Measurements from ENCODE around the gene HPSE2. TPM values are rescaled to one million over a fixed set of nuclear protein-coding genes. Genes with fewer than 3 reads are reported as not detected.

The HPSE2 gene
- total RNA-seq, 1 experiment from 2014 or later = 0.20 TPM

DNA sequence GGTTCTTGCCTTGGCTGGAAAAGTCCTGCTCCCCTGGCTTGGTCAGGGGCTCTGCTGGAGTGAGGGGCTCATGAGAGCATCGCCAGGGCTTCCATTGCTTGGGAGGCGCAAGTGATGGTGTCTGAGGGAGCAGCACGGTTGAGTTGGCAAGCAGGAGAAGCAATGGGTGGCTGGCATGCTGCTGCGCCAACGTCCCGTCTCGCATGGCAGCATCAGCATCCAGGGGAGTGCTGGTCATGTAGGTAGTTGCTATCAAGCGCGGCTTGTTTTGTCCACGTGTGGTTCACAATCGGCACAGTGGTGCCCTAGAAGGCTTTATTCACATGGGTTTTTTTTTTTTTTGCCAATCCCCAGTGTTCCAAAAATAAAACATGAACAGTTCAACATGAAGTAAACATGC, 824.5 kb downstream of the HPSE2 start:
- H3K9me3 Mint-ChIP-seq = no peaks in the 10 kb centered on the region
- peaks cover 6% of the 10 kb centered on the region; the same call in 1 of the 2 replicates for H3K4me1 ChIP-seq (ENCODE audit: insufficient read depth, low read length)
- no peak overlapping the region; the same call in 1 of the 2 replicates for H3K14ac ChIP-seq (ENCODE audit: insufficient read depth, low read length)
- H3K23ac ChIP-seq (ENCODE audit: insufficient read length, low read depth, low read length) = no peak overlapping the region
- no peaks in the 10 kb centered on the region for H3K79me2 ChIP-seq (ENCODE audit: insufficient read depth, low read length)
- no peak overlapping the region for H2BK15ac ChIP-seq (ENCODE audit: low read depth, low read length)
- no peak overlapping the region for H3K18ac ChIP-seq (ENCODE audit: insufficient read length, low read depth, low read length)
- no peak overlapping the region for H3K9ac ChIP-seq (ENCODE audit: extremely low read depth, insufficient read length, low read length)
- no peak for DNase-seq
- no peak overlapping the region for H2AFZ ChIP-seq (ENCODE audit: low read length)
- no peak overlapping the region for H4K8ac ChIP-seq (replicated peaks; ENCODE audit: insufficient read length, low read depth, low read length)
- H3K4me3 Mint-ChIP-seq = no peak overlapping the region
- H3K27ac Mint-ChIP-seq = peak overlapping the region in 1 of 3 experiments; percentile 87; a peak in 1 of 7 replicates
- no peak overlapping the region for H2BK20ac ChIP-seq (ENCODE audit: low read depth, low read length, poor library complexity, severe bottlenecking)
- H3K27me3 Mint-ChIP-seq (ENCODE audit: low read depth) = no peaks in the 10 kb centered on the region; the same call in 1 of the 2 replicates
- H3K23me2 ChIP-seq (ENCODE audit: insufficient read length, low read depth, low read length, poor library complexity, severe bottlenecking) = peaks cover 7% of the 10 kb centered on the region
- no peaks in the 10 kb centered on the region for H3K36me3 Mint-ChIP-seq (ENCODE audit: insufficient read depth in 1 of 3, low read depth in 3 of 3)
- no peaks in the 10 kb centered on the region for H3K79me1 ChIP-seq (ENCODE audit: insufficient read depth, low read depth, low read length, poor library complexity, severe bottlenecking)
- WGBS (ENCODE audit: extremely low coverage, insufficient read length, low lambda C conversion rate) = no CpG with 5 or more reads among the region's 11 CpGs
- H2AK5ac ChIP-seq (ENCODE audit: insufficient read length, low read length) = no peak overlapping the region
- TF ChIP-seq, protein P1, sequence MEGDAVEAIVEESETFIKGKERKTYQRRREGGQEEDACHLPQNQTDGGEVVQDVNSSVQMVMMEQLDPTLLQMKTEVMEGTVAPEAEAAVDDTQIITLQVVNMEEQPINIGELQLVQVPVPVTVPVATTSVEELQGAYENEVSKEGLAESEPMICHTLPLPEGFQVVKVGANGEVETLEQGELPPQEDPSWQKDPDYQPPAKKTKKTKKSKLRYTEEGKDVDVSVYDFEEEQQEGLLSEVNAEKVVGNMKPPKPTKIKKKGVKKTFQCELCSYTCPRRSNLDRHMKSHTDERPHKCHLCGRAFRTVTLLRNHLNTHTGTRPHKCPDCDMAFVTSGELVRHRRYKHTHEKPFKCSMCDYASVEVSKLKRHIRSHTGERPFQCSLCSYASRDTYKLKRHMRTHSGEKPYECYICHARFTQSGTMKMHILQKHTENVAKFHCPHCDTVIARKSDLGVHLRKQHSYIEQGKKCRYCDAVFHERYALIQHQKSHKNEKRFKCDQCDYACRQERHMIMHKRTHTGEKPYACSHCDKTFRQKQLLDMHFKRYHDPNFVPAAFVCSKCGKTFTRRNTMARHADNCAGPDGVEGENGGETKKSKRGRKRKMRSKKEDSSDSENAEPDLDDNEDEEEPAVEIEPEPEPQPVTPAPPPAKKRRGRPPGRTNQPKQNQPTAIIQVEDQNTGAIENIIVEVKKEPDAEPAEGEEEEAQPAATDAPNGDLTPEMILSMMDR (conservative IDR thresholded peaks at IDR 0.05) = no peak
- H3T11ph ChIP-seq (ENCODE audit: low read length) = no peak overlapping the region
- H3K56ac ChIP-seq (ENCODE audit: insufficient read length, low read depth, low read length) = no peak overlapping the region
- H3K4me2 ChIP-seq (ENCODE audit: insufficient read depth, insufficient read length, low read length) = no peak overlapping the region
- H4K91ac ChIP-seq (ENCODE audit: insufficient read length, low read depth, low read length) = no peak overlapping the region
- H3K4me1 Mint-ChIP-seq = peaks cover 15% of the 10 kb centered on the region in 2 experiments
- no peak overlapping the region for H2BK5ac ChIP-seq (ENCODE audit: insufficient read length, low read length)
- no peaks in the 10 kb centered on the region for H3K27me3 ChIP-seq (ENCODE audit: insufficient read depth, low read length)
- no peak overlapping the region for H3K4ac ChIP-seq (ENCODE audit: low read depth, low read length)
- no peak overlapping the region for H2BK120ac ChIP-seq (ENCODE audit: low read depth, low read length, poor library complexity, severe bottlenecking)
- H4K5ac ChIP-seq (ENCODE audit: insufficient read length, low read depth, low read length) = no peak overlapping the region
- no peaks in the 10 kb centered on the region for H3K9me3 ChIP-seq (ENCODE audit: control insufficient read depth, low read depth, low read length)
- no peak overlapping the region for H2BK12ac ChIP-seq (ENCODE audit: insufficient read length, low read depth, low read length)
- H4K20me1 ChIP-seq (ENCODE audit: control insufficient read depth, insufficient read depth, insufficient read length) = no peaks in the 10 kb centered on the region
- H3K27ac ChIP-seq (ENCODE audit: insufficient read length, low read depth, low read length) = no peak overlapping the region
